HCT116 (cell line): Measurements from ENCODE around the gene LRRC8B. TPM values are rescaled to one million over a fixed set of nuclear protein-coding genes. Genes with fewer than 3 reads are reported as not detected.

Experiments used
- ATAC-seq: fragments of 200-7000 bp; cut with Tn5 transposase; 2 replicates; pipeline ENCODE4 v1.9.1; 2020; ENCODE audit warnings: mild to moderate bottlenecking, moderate library complexity
- BruUV-seq: library from RNA; stranded (reverse); fragments of 400-500 nt; replicated peaks from 2 replicates; lab custom pipeline; 2021; lab: Mats Ljungman, UMichigan
- CTCF ChIA-PET: fragments of 300-600 bp; sonication (Branson Sonifier 250); formaldehyde crosslinking; loops from one replicate; lab custom pipeline; 2021; ENCODE audit warnings: antibody characterized with exemption; lab: Charles Lee
- POLR2A ChIA-PET: fragments of 300-600, 350-600 bp; sonication (Branson Sonifier 250); formaldehyde crosslinking; loops from one replicate; lab custom pipeline; 2021; ENCODE audit warnings: antibody characterized with exemption; lab: Charles Lee
- RAD21 ChIA-PET, 2 experiments: fragments of 300-600 bp; sonication (Branson Sonifier 250); formaldehyde crosslinking; loops; one replicate each; lab custom pipeline; 2023; ENCODE audit warnings: low total read pairs in 2 of 2; ENCODE audit not compliant: uncharacterized antibody in 2 of 2, unreplicated experiment in 2 of 2, low non-redundant PET in 1 of 2; lab: Charles Lee
- DNase-seq: peaks from one replicate; pipeline ENCODE4 v3.0.0-alpha.2; 2010; ENCODE audit warnings: low read depth, low spot score
- H2AFZ ChIP-seq: fragments of 200-600 bp; shearing (Covaris generic), sonication (generic); 2 replicates; pipeline ENCODE4 v1.6.1; 2017; ENCODE audit warnings: low read depth, mixed run types, mixed read lengths, antibody characterized with exemption, low read length; ENCODE audit not compliant: poor library complexity, severe bottlenecking
- H3K27ac ChIP-seq: 2 replicates; pipeline ENCODE4 v1.5.1; 2012; ENCODE audit warnings: low read depth, low read length
- H3K27me3 ChIP-seq: fragments of 200-600 bp; sonication (generic); 2 replicates; pipeline ENCODE4 v1.6.1; 2016; ENCODE audit warnings: mixed run types, low read length, mixed read lengths; ENCODE audit not compliant: insufficient read depth
- H3K36me3 ChIP-seq, 2 experiments: fragments of 200-500 bp in 1 of 2; fragments of 200-600 bp in 1 of 2; sonication (Bioruptor generic) in 1 of 2; sonication (generic) in 1 of 2; 2 replicates each; pipeline versions ENCODE4 v1.5.1 to v1.6.1; 2014 to 2016; ENCODE audit warnings: low read length in 2 of 2, inconsistent platforms in 1 of 2, mixed read lengths in 1 of 2, mixed run types in 1 of 2; ENCODE audit not compliant: insufficient read depth in 2 of 2, control insufficient read depth in 1 of 2
- H3K4me1 ChIP-seq, 2 experiments: fragments of 200-600 bp in 1 of 2; sonication (generic) in 1 of 2; 2 replicates each; pipeline versions ENCODE4 v1.5.1 to v1.6.1; 2012 to 2017; ENCODE audit warnings: low read length in 2 of 2, inconsistent platforms in 1 of 2, mild to moderate bottlenecking in 1 of 2, mixed read lengths in 1 of 2, mixed run types in 1 of 2, moderate library complexity in 1 of 2; ENCODE audit not compliant: insufficient read depth in 2 of 2, control insufficient read depth in 1 of 2
- H3K4me2 ChIP-seq: fragments of 200-600 bp; sonication (generic); 2 replicates; pipeline ENCODE4 v1.6.1; 2017; ENCODE audit warnings: mixed run types, low read length, mixed read lengths
- H3K4me3 ChIP-seq, 2 experiments: fragments of 200-600 bp in 1 of 2; sonication (generic) in 1 of 2; replicated peaks in 1 of 2; 2 replicates each; pipeline ENCODE4 v1.5.1; 2011 to 2016; ENCODE audit warnings: low read length in 2 of 2, control low read depth in 1 of 2, low read depth in 1 of 2, mild to moderate bottlenecking in 1 of 2, mixed read lengths in 1 of 2, mixed run types in 1 of 2
- H3K79me2 ChIP-seq: fragments of 200-600 bp; sonication (generic); 2 replicates; pipeline ENCODE4 v1.6.1; 2017; ENCODE audit warnings: mild to moderate bottlenecking, mixed run types, low read length, moderate library complexity, mixed read lengths; ENCODE audit not compliant: insufficient read depth
- H3K9ac ChIP-seq: fragments of 200-600 bp; sonication (generic); 2 replicates; pipeline ENCODE4 v1.6.1; 2016; ENCODE audit warnings: low read length, mixed read lengths
- H3K9me2 ChIP-seq: fragments of 200-600 bp; sonication (generic), shearing (Covaris generic); 2 replicates; pipeline ENCODE4 v1.6.1; 2017; ENCODE audit warnings: mixed run types, mild to moderate bottlenecking, moderate library complexity; ENCODE audit not compliant: insufficient read depth
- H3K9me3 ChIP-seq, 2 experiments: fragments of 200-500 bp in 1 of 2; fragments of 200-600 bp in 1 of 2; sonication (Bioruptor generic) in 1 of 2; sonication (generic) in 1 of 2; 2 replicates each; pipeline ENCODE4 v1.6.1; 2014 to 2017; ENCODE audit warnings: low read length in 2 of 2, mixed read lengths in 2 of 2, inconsistent platforms in 1 of 2, low read depth in 1 of 2, mild to moderate bottlenecking in 1 of 2, mixed run types in 1 of 2, moderate library complexity in 1 of 2; ENCODE audit not compliant: control insufficient read depth in 1 of 2, insufficient read depth in 1 of 2
- H4K20me1 ChIP-seq: fragments of 200-600 bp; sonication (generic), shearing (Covaris generic); 2 replicates; pipeline ENCODE4 v1.6.1; 2017; ENCODE audit warnings: mixed run types, mild to moderate bottlenecking, moderate library complexity; ENCODE audit not compliant: insufficient read depth
- CBX3 ChIP-seq: IDR thresholded peaks from 2 replicates; pipeline ENCODE4 v1.6.1; 2012; ENCODE audit warnings: low read depth
- CEBPB ChIP-seq: IDR thresholded peaks from 2 replicates; pipeline ENCODE4 v1.6.1; 2012; ENCODE audit warnings: low read depth
- EGR1 ChIP-seq: IDR thresholded peaks from 2 replicates; pipeline ENCODE4 v1.6.1; 2012; ENCODE audit warnings: low read depth
- EZH2 ChIP-seq: fragments of 200-600 bp; sonication (generic); IDR thresholded peaks from 2 replicates; pipeline ENCODE4 v1.6.1; 2017; ENCODE audit warnings: antibody characterized with exemption, mixed run types
- FOSL1 ChIP-seq: IDR thresholded peaks from 2 replicates; pipeline ENCODE4 v1.6.1; 2012; ENCODE audit warnings: low read depth
- JUND ChIP-seq: IDR thresholded peaks from 2 replicates; pipeline ENCODE4 v1.6.1; 2012
- POLR2A ChIP-seq: IDR thresholded peaks from 2 replicates; pipeline ENCODE4 v1.7.0; 2011; ENCODE audit warnings: borderline replicate concordance; ENCODE audit not compliant: insufficient read depth, insufficient read length; ENCODE audit errors: extremely low read depth
- POLR2AphosphoS5 ChIP-seq: IDR thresholded peaks from 2 replicates; pipeline ENCODE4 v1.6.1; 2011; ENCODE audit warnings: mild to moderate bottlenecking, low read depth, low read length, moderate library complexity
- RAD21 ChIP-seq: IDR thresholded peaks from 2 replicates; pipeline ENCODE4 v1.6.1; 2012; ENCODE audit warnings: low read depth, mild to moderate bottlenecking
- SIN3A ChIP-seq: IDR thresholded peaks from 2 replicates; pipeline ENCODE4 v1.6.1; 2012; ENCODE audit warnings: low read depth
- SP1 ChIP-seq: IDR thresholded peaks from 2 replicates; pipeline ENCODE4 v1.6.1; 2012; ENCODE audit warnings: low read depth
- SRF ChIP-seq: IDR thresholded peaks from 2 replicates; pipeline ENCODE4 v1.6.1; 2012; ENCODE audit warnings: low read depth
- TCF7L2 ChIP-seq: IDR thresholded peaks from 2 replicates; pipeline ENCODE4 v1.7.0; 2011; ENCODE audit warnings: borderline replicate concordance, inconsistent platforms; ENCODE audit not compliant: insufficient read depth, insufficient read length; ENCODE audit errors: extremely low read depth
- intact Hi-C: fragments of 100-400 bp; cut with micrococcal nuclease; formaldehyde crosslinking; loops from 2 replicates; pipeline ENCODE4 v1.10.0; 2022
- total RNA-seq: library from RNA; stranded (reverse); gene quantifications from one replicate; pipeline ENCODE4 v1.2.1, GENCODE V29; 2021; ENCODE audit not compliant: unreplicated experiment
- TF ChIP-seq, protein P1 (sequence below): IDR thresholded peaks from 2 replicates; pipeline ENCODE4 v1.6.1; 2012
- TF ChIP-seq, protein P2 (sequence below), 3 experiments: fragments of 200-600 bp in 1 of 3; sonication (generic) in 1 of 3; IDR thresholded peaks in 2 of 3; conservative IDR thresholded peaks in 1 of 3; 2 replicates each; pipeline ENCODE4 v1.5.1; 2012 to 2017; ENCODE audit warnings: low read depth in 2 of 3, low read length in 2 of 3, antibody characterized with exemption in 1 of 3, borderline replicate concordance in 1 of 3, control low read depth in 1 of 3, mild to moderate bottlenecking in 1 of 3, mixed read lengths in 1 of 3, mixed run types in 1 of 3, moderate library complexity in 1 of 3; ENCODE audit not compliant: insufficient read depth in 1 of 3
- TF ChIP-seq, protein P3 (sequence below): IDR thresholded peaks from 2 replicates; pipeline ENCODE4 v1.6.1; 2012

Gene LRRC8B
- total RNA-seq, 1 experiment from 2014 or later, result 17.9 TPM

DNA sequence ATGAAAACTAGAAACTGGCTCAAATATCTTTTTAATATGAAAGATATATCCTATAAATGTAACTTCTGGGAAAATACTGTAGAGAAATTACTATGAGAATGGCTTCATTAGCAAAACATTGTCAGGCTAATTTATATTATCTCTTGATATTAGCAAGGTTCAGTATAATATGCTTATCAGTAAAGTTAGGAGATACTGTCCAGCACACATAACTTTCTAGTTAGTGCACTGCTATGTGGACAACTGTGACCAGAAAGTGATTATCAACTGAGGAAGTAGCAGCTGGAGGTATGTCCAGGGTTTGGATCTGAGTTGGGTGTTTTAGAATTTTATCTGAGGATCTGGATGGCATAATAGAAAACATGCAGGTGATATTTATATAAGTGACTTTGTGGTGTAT, 115.8 kb downstream of the LRRC8B start:
- H3K9me3 ChIP-seq, result no peaks in the 10 kb centered on the region
- H3K9me2 ChIP-seq, result no peaks in the 10 kb centered on the region
- ChIA-PET POLR2A (no interaction called here), RAD21 (no interaction called here), CTCF (no interaction called here)
- no peak overlapping the region for H3K4me2 ChIP-seq
- peaks cover 3 to 12% of the 10 kb centered on the region in 2 experiments; a peak in 2 of 4 replicates for H3K4me1 ChIP-seq
- H3K27ac ChIP-seq, result no peak overlapping the region
- TF ChIP-seq RAD21, result no peak
- TF ChIP-seq EZH2, result no peak
- no peak for TF ChIP-seq EGR1
- TF ChIP-seq POLR2A, result no peak
- TF ChIP-seq, protein P1, sequence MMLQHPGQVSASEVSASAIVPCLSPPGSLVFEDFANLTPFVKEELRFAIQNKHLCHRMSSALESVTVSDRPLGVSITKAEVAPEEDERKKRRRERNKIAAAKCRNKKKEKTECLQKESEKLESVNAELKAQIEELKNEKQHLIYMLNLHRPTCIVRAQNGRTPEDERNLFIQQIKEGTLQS, result no peak
- H4K20me1 ChIP-seq, result no peaks in the 10 kb centered on the region
- DNase-seq, result no peak
- intact Hi-C loops, result no loop called here
- no peak for ATAC-seq
- H3K79me2 ChIP-seq, result peaks cover 50% of the 10 kb centered on the region
- no peaks in the 10 kb centered on the region for H3K27me3 ChIP-seq
- H3K9ac ChIP-seq, result no peak overlapping the region
- no peak overlapping the region for H3K4me3 ChIP-seq
- BruUV-seq, result no TSS peak
- H2AFZ ChIP-seq, result no peak overlapping the region
- H3K36me3 ChIP-seq, result no peaks in the 10 kb centered on the region

DNA sequence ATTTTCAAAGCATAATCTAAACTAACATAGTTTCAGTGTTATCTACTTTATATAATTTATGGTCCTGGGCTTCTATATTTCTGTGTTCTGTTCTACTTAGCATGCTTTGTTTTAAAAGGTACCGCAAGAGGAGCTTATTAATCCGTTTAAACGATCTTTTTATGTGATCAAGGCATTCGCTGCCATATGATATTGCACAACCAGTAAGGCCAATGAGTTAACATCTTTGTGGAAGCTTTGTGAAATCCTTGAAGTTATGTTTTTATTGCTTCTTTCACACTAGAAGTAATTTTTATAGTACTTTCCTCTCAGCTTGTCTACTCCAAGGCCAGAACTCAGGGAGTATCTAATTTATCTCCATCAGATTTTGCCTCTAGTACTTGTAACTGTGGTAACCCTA, 117.2 kb downstream of the LRRC8B start:
- no peak overlapping the region for H3K9ac ChIP-seq
- no peaks in the 10 kb centered on the region for H3K4me1 ChIP-seq
- no peaks in the 10 kb centered on the region for H3K36me3 ChIP-seq
- no peak overlapping the region for H3K4me3 ChIP-seq
- no peaks in the 10 kb centered on the region for H4K20me1 ChIP-seq
- no peaks in the 10 kb centered on the region for H3K9me2 ChIP-seq
- no peaks in the 10 kb centered on the region for H3K9me3 ChIP-seq
- H3K79me2 ChIP-seq, result peaks cover 37% of the 10 kb centered on the region
- no peak overlapping the region for H3K27ac ChIP-seq
- H2AFZ ChIP-seq, result no peak overlapping the region
- CTCF ChIA-PET, result no interaction called here
- POLR2A ChIA-PET, result no interaction called here
- no peak for ATAC-seq
- intact Hi-C loops, result no loop called here
- BruUV-seq, result no TSS peak
- no peak for DNase-seq
- RAD21 ChIA-PET, result no interaction called here
- no peak overlapping the region for H3K4me2 ChIP-seq
- TF ChIP-seq SRF (no peak), TCF7L2 (no peak), CBX3 (no peak), EZH2 (no peak), EGR1 (no peak), CEBPB (no peak), SP1 (no peak), JUND (no peak), FOSL1 (no peak), RAD21 (no peak), POLR2AphosphoS5 (no peak), SIN3A (no peak)
- TF ChIP-seq, protein P2, sequence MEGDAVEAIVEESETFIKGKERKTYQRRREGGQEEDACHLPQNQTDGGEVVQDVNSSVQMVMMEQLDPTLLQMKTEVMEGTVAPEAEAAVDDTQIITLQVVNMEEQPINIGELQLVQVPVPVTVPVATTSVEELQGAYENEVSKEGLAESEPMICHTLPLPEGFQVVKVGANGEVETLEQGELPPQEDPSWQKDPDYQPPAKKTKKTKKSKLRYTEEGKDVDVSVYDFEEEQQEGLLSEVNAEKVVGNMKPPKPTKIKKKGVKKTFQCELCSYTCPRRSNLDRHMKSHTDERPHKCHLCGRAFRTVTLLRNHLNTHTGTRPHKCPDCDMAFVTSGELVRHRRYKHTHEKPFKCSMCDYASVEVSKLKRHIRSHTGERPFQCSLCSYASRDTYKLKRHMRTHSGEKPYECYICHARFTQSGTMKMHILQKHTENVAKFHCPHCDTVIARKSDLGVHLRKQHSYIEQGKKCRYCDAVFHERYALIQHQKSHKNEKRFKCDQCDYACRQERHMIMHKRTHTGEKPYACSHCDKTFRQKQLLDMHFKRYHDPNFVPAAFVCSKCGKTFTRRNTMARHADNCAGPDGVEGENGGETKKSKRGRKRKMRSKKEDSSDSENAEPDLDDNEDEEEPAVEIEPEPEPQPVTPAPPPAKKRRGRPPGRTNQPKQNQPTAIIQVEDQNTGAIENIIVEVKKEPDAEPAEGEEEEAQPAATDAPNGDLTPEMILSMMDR (IDR thresholded peaks at IDR 0.05 in 2 of 3, conservative IDR thresholded peaks at IDR 0.05 in 1 of 3; ENCODE audit: borderline replicate concordance in 1 of 3, insufficient read depth in 1 of 3, low read depth in 2 of 3, low read length in 2 of 3), result no peak
- TF ChIP-seq, protein P3, sequence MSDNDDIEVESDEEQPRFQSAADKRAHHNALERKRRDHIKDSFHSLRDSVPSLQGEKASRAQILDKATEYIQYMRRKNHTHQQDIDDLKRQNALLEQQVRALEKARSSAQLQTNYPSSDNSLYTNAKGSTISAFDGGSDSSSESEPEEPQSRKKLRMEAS, result no peak
- H3K27me3 ChIP-seq, result no peaks in the 10 kb centered on the region
